ENCODE measurements around the gene SLC17A5.

DNA sequence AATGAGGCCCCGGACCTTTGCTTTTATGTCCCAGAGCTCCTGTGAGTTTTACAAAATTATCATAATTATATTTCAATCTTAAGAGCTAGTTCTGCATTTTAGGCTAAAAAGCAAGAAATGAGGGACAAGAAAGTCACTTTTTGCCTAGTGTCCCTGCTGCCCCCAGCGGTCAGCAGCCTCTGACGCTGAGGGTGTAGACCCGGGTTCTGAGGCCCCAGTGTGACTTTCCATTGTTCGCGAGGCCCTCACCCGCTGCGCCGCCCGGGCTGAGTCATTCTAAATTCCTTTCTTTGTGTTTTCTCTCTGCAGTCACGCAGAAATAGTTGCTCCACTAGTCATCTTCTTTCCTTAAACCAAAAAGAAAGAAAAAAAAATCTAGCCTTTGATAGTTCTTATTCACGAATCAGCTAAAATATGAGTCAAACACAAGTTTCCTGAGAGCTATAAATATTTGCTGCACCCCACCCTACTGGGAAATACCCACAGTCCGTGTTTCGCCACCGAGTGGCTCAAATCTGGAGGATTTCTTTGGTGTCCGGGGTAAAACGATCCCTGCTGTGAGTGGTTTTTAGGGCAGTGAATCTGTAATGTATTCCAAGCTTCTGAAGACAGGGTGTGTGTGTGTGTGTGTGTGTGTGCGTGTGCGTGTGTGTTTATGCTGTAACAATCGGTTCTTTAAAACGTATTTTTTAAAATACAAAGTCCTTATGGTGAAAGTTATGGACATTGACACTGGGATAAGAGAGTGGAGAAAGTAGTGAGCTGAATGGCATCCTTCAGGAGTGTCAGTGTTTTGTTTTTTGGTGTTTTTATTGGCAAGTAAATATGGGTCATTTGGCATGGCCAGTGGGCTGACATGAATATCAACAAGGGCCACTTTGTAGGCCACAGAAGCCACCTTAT lies 73.3 kb downstream of the SLC17A5 start:
- TF ChIP-seq, protein P1, sequence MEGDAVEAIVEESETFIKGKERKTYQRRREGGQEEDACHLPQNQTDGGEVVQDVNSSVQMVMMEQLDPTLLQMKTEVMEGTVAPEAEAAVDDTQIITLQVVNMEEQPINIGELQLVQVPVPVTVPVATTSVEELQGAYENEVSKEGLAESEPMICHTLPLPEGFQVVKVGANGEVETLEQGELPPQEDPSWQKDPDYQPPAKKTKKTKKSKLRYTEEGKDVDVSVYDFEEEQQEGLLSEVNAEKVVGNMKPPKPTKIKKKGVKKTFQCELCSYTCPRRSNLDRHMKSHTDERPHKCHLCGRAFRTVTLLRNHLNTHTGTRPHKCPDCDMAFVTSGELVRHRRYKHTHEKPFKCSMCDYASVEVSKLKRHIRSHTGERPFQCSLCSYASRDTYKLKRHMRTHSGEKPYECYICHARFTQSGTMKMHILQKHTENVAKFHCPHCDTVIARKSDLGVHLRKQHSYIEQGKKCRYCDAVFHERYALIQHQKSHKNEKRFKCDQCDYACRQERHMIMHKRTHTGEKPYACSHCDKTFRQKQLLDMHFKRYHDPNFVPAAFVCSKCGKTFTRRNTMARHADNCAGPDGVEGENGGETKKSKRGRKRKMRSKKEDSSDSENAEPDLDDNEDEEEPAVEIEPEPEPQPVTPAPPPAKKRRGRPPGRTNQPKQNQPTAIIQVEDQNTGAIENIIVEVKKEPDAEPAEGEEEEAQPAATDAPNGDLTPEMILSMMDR (IDR thresholded peaks at IDR 0.05; ENCODE audit: low read length), result peak; percentile 40
- TF ChIP-seq EZH2phosphoT487 (IDR thresholded peaks at IDR 0.05; ENCODE audit: low read length) (no peak), EZH2 (optimal IDR thresholded peaks at IDR 0.05; ENCODE audit: low read depth, low read length) (no peak)

Measured in MM.1S (cell line).